ENCODE results near the gene SEMA6D. TPM values are rescaled to one million over a fixed set of nuclear protein-coding genes. Genes with fewer than 3 reads are reported as not detected.

Gene SEMA6D
- total and polyA plus RNA-seq, 2 donors from 2014 or later = 12.9 to 16.9 TPM

GRCh38 chr15:47673232-47673761 is 44.0 kb upstream of the SEMA6D start:
- peak in 2 of 5 donors; percentile 9 to 45 for DNase-seq
- Histone ChIP-seq H3K27me3 (ENCODE audit: control insufficient read depth, insufficient read depth, low read length) (no peaks in the 10 kb centered on the region), H3K27ac (ENCODE audit: low read depth in 2 of 2, low read length in 2 of 2) (no peak overlapping the region), H3K36me3 (ENCODE audit: control insufficient read depth in 2 of 3, insufficient read depth in 3 of 3, low read length in 3 of 3) (no peaks in the 10 kb centered on the region), H3K9me3 (ENCODE audit: control insufficient read depth in 2 of 3, insufficient read depth in 1 of 3, low read length in 3 of 3) (no peaks in the 10 kb centered on the region), H3K4me1 (ENCODE audit: control insufficient read depth in 2 of 3, insufficient read depth in 2 of 3, low read depth in 1 of 3, low read length in 3 of 3) (no peaks in the 10 kb centered on the region), H3K9ac (ENCODE audit: low read length in 3 of 3) (no peak overlapping the region), H3K4me3 (ENCODE audit: low read length in 3 of 3) (no peak overlapping the region)
- TF ChIP-seq CTCF (IDR thresholded peaks at IDR 0.05; ENCODE audit: borderline replicate concordance, extremely low read depth, insufficient read depth) = no peak
- no peak for FAIRE-seq
- intact Hi-C loops (cut with DNase I) = no loop called here

- no peak overlapping the region for H3K9ac ChIP-seq (ENCODE audit: low read length in 3 of 3)
- intact Hi-C loops (cut with DNase I) = no loop called here
- H3K4me1 ChIP-seq (ENCODE audit: control insufficient read depth in 2 of 3, insufficient read depth in 2 of 3, low read depth in 1 of 3, low read length in 3 of 3) = no peaks in the 10 kb centered on the region
- H3K9me3 ChIP-seq (ENCODE audit: control insufficient read depth in 2 of 3, insufficient read depth in 1 of 3, low read length in 3 of 3) = no peaks in the 10 kb centered on the region
- H3K4me3 ChIP-seq (ENCODE audit: low read length in 3 of 3) = no peak overlapping the region
- DNase-seq = no peak
- no peak for FAIRE-seq
- H3K27ac ChIP-seq (ENCODE audit: low read depth in 2 of 2, low read length in 2 of 2) = no peak overlapping the region
- H3K27me3 ChIP-seq (ENCODE audit: control insufficient read depth, insufficient read depth, low read length) = no peaks in the 10 kb centered on the region
- no peaks in the 10 kb centered on the region for H3K36me3 ChIP-seq (ENCODE audit: control insufficient read depth in 2 of 3, insufficient read depth in 3 of 3, low read length in 3 of 3)
- no peak for TF ChIP-seq CTCF (IDR thresholded peaks at IDR 0.05; ENCODE audit: borderline replicate concordance, extremely low read depth, insufficient read depth)
These were observed 42.6 kb upstream of the SEMA6D start for GRCh38 chr15:47674586-47675232.

GRCh38 chr15:47675735-47676134 is 41.6 kb upstream of the SEMA6D start:
- FAIRE-seq (no peak), DNase-seq (no peak)
- H3K4me1 ChIP-seq (ENCODE audit: control insufficient read depth in 2 of 3, insufficient read depth in 2 of 3, low read depth in 1 of 3, low read length in 3 of 3) = no peaks in the 10 kb centered on the region
- TF ChIP-seq CTCF (IDR thresholded peaks at IDR 0.05; ENCODE audit: borderline replicate concordance, extremely low read depth, insufficient read depth) = no peak
- intact Hi-C loops (cut with DNase I) = no loop called here
- no peak overlapping the region for H3K27ac ChIP-seq (ENCODE audit: low read depth in 2 of 2, low read length in 2 of 2)
- no peaks in the 10 kb centered on the region for H3K9me3 ChIP-seq (ENCODE audit: control insufficient read depth in 2 of 3, insufficient read depth in 1 of 3, low read length in 3 of 3)
- H3K4me3 ChIP-seq (ENCODE audit: low read length in 3 of 3) = no peak overlapping the region
- no peaks in the 10 kb centered on the region for H3K36me3 ChIP-seq (ENCODE audit: control insufficient read depth in 2 of 3, insufficient read depth in 3 of 3, low read length in 3 of 3)
- no peak overlapping the region for H3K9ac ChIP-seq (ENCODE audit: low read length in 3 of 3)
- no peaks in the 10 kb centered on the region for H3K27me3 ChIP-seq (ENCODE audit: control insufficient read depth, insufficient read depth, low read length)
